Ovary (tissue), 10 donors: ENCODE data around the gene MYOM1. TPM values are rescaled to one million over a fixed set of nuclear protein-coding genes. Genes with fewer than 3 reads are reported as not detected.

Source experiments
- DNase-seq, 5 donors: peaks; one replicate each; pipeline ENCODE4 v3.0.0-alpha.2; 2019 to 2020
- H3K27ac ChIP-seq, 2 donors: fragments of 200-600 bp; one replicate each; pipeline versions ENCODE4 v1.5.1 to v1.8.0; 2019 to 2022
- H3K27me3 ChIP-seq: fragments of 200-600 bp; one replicate; pipeline ENCODE4 v1.8.0; 2022
- H3K36me3 ChIP-seq: fragments of 200-600 bp; sonication (generic); one replicate; pipeline ENCODE4 v1.5.1; 2019
- H3K4me1 ChIP-seq: one replicate; pipeline ENCODE4 v1.8.1; 2013; ENCODE audit warnings: mild to moderate bottlenecking, moderate library complexity; ENCODE audit not compliant: insufficient read depth
- H3K4me3 ChIP-seq: fragments of 200-600 bp; sonication (generic); one replicate; pipeline ENCODE4 v1.5.1; 2017
- H3K9me3 ChIP-seq, 2 donors: fragments of 200-600 bp in 1 of 2; sonication (generic) in 1 of 2; one replicate each; pipeline versions ENCODE4 v1.5.1 to v1.8.1; 2013 to 2019; ENCODE audit warnings: mild to moderate bottlenecking in 1 of 2, moderate library complexity in 1 of 2
- EP300 ChIP-seq: sonication (generic); formaldehyde crosslinking; IDR thresholded peaks from one replicate; pipeline ENCODE4 v1.6.1; 2017; ENCODE audit warnings: antibody characterized with exemption
- POLR2A ChIP-seq: fragments of 450-650 bp; IDR thresholded peaks from one replicate; pipeline ENCODE4 v1.6.1; 2017; ENCODE audit warnings: antibody characterized with exemption, mild to moderate bottlenecking, moderate library complexity
- WGBS, 3 donors: extraction: QIAGEN DNeasy Blood & Tissue Kit in 1 of 3; methylation state at CpG; one replicate each; pipeline versions ENCODE4 v1.1.5 to v1.1.7; 2013 to 2017; 5-methylcytosine and 5-hydroxymethylcytosine counted together
- intact Hi-C, 4 donors: fragments of 100-400 bp; cut with DNase I; formaldehyde crosslinking; loops; one replicate each; pipeline versions ENCODE4 v1.11.0 to v1.15.1; 2022 to 2023
- long read RNA-seq, 3 donors: library from polyadenylated mRNA in 2 of 3; unstranded in 2 of 3; transcript quantifications; one replicate each; pipeline ENCODE4 v2.0.0 and lab custom pipeline, GENCODE V29; 2021 to 2026
- polyA plus RNA-seq, 2 donors: library from polyadenylated mRNA; stranded (reverse); fragments of 200-250 nt in 1 of 2; fragments of 350-450 nt in 1 of 2; fragmentation: Illumina TruSeq in 1 of 2; extraction: RNeasy Lipid Tissue Mini Kit (QIAGEN cat#74804) in 1 of 2; gene quantifications; one replicate each; pipeline ENCODE4 v1.2.3, GENCODE V29; 2013 to 2014
- total RNA-seq, 7 donors: library from RNA; depleted of rRNA in 2 of 7; stranded (reverse); fragments of >200 nt in 2 of 7; fragmentation: NEBNext Ultra II Directional in 3 of 7; extraction: Animal tissue kit (Norgen Biotek cat#: 25700) in 3 of 7; gene quantifications; one replicate each; pipeline versions ENCODE4 v1.1.0 to v1.2.4, GENCODE V29; 2016 to 2023
- TF ChIP-seq, protein P1 (sequence below), 3 donors: fragments of 450-650 bp in 2 of 3; fragments of 200-600 bp in 1 of 3; IDR thresholded peaks; one replicate each; pipeline versions ENCODE4 v1.5.1 to v1.8.0; 2016 to 2022; ENCODE audit warnings: antibody characterized with exemption in 3 of 3, mild to moderate bottlenecking in 1 of 3
- donor health status: DM: no; HTN: no; CAD: no; lungs with moderate emphysema.
- donor health status: DM: no; HTN: no; CAD: no.
- donor health status: Bipolar disorder and iron deficiency.
- donor health status: DM: yes; HTN: yes; CAD: no.
- donor health status: DM: no; HTN: no; CAD: no.
- donor health status: DM: yes; HTN: yes; CAD: no.

The MYOM1 gene
- total RNA-seq (1 to 10 TPM in 5 of 7 donors, under 1 TPM in 2; 0.69 to 7.3 (median 3.6) TPM), polyA plus RNA-seq (10 to 100 TPM in 1 of 2 donors, 1 to 10 TPM in 1; 3.2 to 21.0 TPM)
- long read RNA-seq, donor 1, result 0 reads
- long read RNA-seq, donor 2, result 0 reads
- long read RNA-seq, donor 3, partial matches to known transcripts, result 0 of 2 reads
- long read RNA-seq, donor 3, other reads (novel, unspliced or antisense), result 2 of 2 reads

DNA sequence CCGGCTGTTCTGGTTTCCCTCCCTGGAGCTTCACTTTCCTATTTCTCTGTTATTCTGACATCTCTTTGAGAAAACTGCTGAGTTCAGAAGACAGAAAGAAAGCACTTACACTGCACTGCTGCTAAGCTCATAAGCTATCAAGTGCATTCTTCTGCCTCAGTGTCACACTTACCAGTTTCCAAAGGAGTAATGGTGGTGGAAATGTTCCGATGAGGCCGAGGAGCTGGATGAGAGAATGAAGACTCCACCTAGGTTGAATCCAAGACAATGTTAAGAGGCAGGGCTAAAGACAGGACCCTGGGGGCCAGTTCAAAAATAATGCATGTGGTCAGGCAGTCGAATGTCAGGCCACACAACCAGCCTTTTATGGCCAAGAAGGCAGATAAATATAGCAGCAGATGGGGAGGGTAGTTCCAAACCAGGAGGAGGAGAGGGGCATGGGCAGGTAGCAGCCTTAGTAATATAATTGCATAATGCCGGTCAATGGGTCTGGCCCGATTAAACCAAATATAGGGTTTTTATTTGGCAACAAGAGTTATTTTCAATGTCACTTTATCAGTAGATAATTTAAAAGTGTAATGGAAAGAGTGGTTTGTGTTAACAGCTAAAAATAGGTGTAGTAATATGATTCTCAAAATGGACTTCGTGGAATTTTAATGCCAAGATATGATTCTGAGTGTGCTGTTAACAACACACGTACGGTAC lies at the start of gene MYOM1:
Gene MYOM1, minus strand, starts transcription at position 338 of the 705 bp plus-strand sequence. CDS start 4,745 bp downstream, outside the sequence.
- H3K27ac ChIP-seq, result no peak within 1 kb of the TSS
- TF ChIP-seq POLR2A (no peak), EP300 (no peak)
- TF ChIP-seq, protein P1, sequence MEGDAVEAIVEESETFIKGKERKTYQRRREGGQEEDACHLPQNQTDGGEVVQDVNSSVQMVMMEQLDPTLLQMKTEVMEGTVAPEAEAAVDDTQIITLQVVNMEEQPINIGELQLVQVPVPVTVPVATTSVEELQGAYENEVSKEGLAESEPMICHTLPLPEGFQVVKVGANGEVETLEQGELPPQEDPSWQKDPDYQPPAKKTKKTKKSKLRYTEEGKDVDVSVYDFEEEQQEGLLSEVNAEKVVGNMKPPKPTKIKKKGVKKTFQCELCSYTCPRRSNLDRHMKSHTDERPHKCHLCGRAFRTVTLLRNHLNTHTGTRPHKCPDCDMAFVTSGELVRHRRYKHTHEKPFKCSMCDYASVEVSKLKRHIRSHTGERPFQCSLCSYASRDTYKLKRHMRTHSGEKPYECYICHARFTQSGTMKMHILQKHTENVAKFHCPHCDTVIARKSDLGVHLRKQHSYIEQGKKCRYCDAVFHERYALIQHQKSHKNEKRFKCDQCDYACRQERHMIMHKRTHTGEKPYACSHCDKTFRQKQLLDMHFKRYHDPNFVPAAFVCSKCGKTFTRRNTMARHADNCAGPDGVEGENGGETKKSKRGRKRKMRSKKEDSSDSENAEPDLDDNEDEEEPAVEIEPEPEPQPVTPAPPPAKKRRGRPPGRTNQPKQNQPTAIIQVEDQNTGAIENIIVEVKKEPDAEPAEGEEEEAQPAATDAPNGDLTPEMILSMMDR (IDR thresholded peaks at IDR 0.05), result no peak
- H3K4me3 ChIP-seq, result peak within 1 kb of the TSS; percentile 12
- no peaks in the 10 kb centered on the region for H3K9me3 ChIP-seq
- 51 to 58% (median 52%) methylated on average over 9 of the region's 9 CpGs for WGBS, 3 donors
- H3K4me1 ChIP-seq, result no peaks in the 10 kb centered on the region
- no peak for DNase-seq
- H3K27me3 ChIP-seq, result no peaks in the 10 kb centered on the region
- no peaks in the 10 kb centered on the region for H3K36me3 ChIP-seq
- intact Hi-C loops, result loop anchor here in 1 of 4 donors (10.0 kb wide), 1 partner anchor 65 kb away; no protein-coding TSS in a partner anchor

DNA sequence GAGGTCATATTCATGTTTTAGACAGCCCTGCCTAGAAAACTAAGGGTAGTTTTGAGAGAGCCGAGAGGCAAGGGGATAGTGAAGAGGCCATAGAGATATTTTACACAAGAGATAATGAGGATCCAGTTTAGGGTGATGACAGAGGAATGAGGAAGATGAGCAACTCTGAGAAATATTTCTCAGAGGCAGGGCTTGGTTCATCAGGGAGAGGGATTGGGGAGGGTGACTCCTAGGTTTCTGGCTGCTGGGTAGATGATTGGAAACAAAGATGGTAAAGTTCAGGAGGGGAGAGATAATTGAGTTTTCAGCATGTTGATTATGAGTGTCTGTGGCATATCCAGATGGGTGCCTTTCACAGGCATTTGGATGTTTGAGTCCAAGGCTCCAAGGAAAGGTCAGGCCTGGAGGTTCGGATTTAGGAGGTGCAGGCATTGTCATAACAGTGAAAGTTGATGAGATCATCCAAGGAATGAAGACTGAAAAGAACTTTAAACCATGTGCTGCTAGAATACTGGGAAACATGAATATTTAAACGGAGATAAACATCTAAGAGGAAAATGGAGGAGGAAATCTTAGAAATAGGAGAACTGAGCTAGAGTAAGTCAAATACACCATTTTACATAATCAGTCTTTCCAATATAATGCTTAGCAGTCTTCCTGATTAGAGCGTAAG lies 49.6 kb upstream of the MYOM1 start:
- H3K27me3 ChIP-seq, result no peaks in the 10 kb centered on the region
- H3K9me3 ChIP-seq, result no peaks in the 10 kb centered on the region
- peaks cover 16% of the 10 kb centered on the region for H3K4me1 ChIP-seq
- WGBS, 3 donors, result 69 to 76% (median 70%) methylated on average over 4 of the region's 4 CpGs
- intact Hi-C loops, result no loop called here
- DNase-seq, result no peak
- H3K36me3 ChIP-seq, result no peaks in the 10 kb centered on the region
- TF ChIP-seq POLR2A (no peak), EP300 (no peak)
- TF ChIP-seq, protein P1 (IDR thresholded peaks at IDR 0.05), result no peak
- H3K27ac ChIP-seq, result no peak overlapping the region
- H3K4me3 ChIP-seq, result no peak overlapping the region

DNA sequence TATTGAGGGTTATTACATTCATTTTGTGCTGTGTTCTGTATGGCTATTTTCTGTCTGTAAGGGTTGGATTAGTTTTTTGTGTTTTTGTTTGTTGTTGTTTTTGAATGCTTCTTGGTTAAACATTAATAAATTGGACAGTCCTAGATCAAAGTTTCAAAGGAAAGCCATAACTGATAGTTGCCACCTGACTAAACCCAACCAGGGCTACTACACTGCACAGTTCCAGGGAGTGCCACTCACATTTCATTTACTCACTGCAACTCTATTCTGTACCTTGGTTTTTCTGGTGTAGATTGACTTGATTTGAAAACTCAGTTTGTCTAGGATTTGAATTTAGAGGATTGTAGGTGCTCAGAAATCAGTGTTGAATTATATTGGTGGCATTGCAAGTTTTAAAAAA lies 48.5 kb upstream of the MYOM1 start:
- H3K27ac ChIP-seq, result no peak overlapping the region
- H3K36me3 ChIP-seq, result no peaks in the 10 kb centered on the region
- no peak for DNase-seq
- no peak overlapping the region for H3K4me3 ChIP-seq
- peaks cover 22% of the 10 kb centered on the region for H3K4me1 ChIP-seq
- TF ChIP-seq EP300 (no peak), POLR2A (no peak)
- TF ChIP-seq, protein P1 (IDR thresholded peaks at IDR 0.05), result no peak
- H3K27me3 ChIP-seq, result no peaks in the 10 kb centered on the region
- intact Hi-C loops, result no loop called here
- H3K9me3 ChIP-seq, result no peaks in the 10 kb centered on the region

DNA sequence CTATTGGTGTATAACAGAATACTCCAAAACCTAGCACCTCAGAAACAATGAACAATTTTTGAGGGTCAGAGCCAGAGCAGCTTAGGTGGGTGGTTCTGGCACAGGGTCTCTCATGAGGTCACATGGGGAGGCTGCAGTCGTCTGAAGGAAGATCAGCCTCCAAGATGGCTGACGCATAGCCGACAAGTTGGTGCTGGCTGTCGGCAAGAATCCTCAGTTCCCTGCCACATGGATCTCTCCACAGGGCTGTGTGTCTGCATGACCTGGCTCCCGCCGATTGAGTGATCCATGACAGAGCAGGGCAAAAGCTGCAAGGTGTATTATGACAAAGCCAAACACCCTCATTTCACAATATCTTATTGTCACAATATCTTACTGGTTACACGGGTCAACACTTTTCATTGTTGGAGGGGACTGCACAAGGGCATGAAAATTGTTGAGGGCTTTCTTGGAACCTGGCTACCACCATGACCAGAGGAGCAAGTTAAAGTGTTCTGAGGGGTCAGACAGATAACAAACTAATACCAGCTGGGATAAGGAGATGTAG lies 46.4 kb upstream of the MYOM1 start:
- Histone ChIP-seq H3K4me1 (peaks cover 22% of the 10 kb centered on the region), H3K9me3 (no peaks in the 10 kb centered on the region), H3K27ac (no peak overlapping the region), H3K27me3 (no peaks in the 10 kb centered on the region), H3K36me3 (no peaks in the 10 kb centered on the region), H3K4me3 (no peak overlapping the region)
- TF ChIP-seq EP300 (no peak), POLR2A (no peak)
- TF ChIP-seq, protein P1 (IDR thresholded peaks at IDR 0.05), result no peak
- intact Hi-C loops, result no loop called here
- DNase-seq, result no peak
- 57 to 62% (median 58%) methylated on average over 7 of the region's 7 CpGs for WGBS, 3 donors
